ENCODE measurements around the gene CCDC88A. TPM values are rescaled to one million over a fixed set of nuclear protein-coding genes. Genes with fewer than 3 reads are reported as not detected.

CCDC88A gene
- total RNA-seq, 2 donors from 2014 or later: 49.0 to 50.4 TPM

DNA sequence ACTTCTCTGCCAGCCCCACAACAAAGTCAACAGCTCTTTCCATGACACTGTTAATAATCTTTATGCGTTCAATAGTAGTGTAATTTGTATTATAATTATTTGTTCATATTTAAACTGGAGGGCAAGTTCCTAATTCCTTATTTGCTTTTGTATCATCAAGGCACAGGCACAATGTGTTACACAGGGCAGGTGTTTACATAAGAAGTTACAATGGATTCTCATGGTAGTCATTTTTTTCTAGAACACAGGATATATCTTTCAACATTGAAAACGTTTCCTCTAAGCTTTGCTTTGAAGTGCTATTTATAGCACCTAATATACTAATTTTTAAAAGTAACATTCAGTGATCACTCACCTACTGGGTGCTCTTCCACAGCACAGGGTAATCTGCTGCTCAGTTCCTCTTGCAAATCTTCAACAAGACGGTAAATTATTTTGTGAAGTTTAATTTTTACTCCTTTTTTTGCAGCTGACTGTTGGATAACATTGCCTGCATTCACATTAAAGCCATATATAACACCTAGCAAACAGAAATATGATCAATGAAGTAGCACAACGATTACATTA is 179.9 kb downstream of the CCDC88A start:
- TF ChIP-seq CTCF (IDR thresholded peaks at IDR 0.05) (no peak), POLR2A (IDR thresholded peaks at IDR 0.05) (no peak)
- Histone ChIP-seq H3K27me3 (no peaks in the 10 kb centered on the region), H3K36me3 (replicated peaks in 1 of 2; ENCODE audit: insufficient read depth in 1 of 2, low read depth in 2 of 2) (peaks cover 0 to 28% of the 10 kb centered on the region in 2 donors), H3K27ac (no peak overlapping the region), H3K4me1 (peaks cover 9% of the 10 kb centered on the region), H3K4me3 (no peak overlapping the region), H3K9me3 (no peaks in the 10 kb centered on the region)
- no peak for ATAC-seq
- intact Hi-C loops (cut with DNase I): no loop called here
- no peak for DNase-seq
- WGBS, 2 donors: 51 to 59% methylated on average over 4 of the region's 4 CpGs

Small RNA genes lying within 50 kb of the gene (small RNA-seq; reads per million reads assigned to genes)
- not detected for gene RF00019
- gene RNU6-221P: not detected
- not detected for gene RNU6-775P

Other genes with a start within 250 kb of the CCDC88A start
- gene CLHC1, start 187.6 kb downstream of the CCDC88A start, total RNA-seq: 10 to 100 TPM in 1 of 2 donors, 1 to 10 TPM in 1; 3.3 to 19.7 TPM
- gene RPS27A, start 187.2 kb downstream of the CCDC88A start, total RNA-seq: 100 to 1,000 TPM; 489 to 703 TPM
- gene MTIF2, start 150.6 kb downstream of the CCDC88A start, total RNA-seq: 10 to 100 TPM; 14.5 to 17.9 TPM
- gene CFAP36, start 99.9 kb upstream of the CCDC88A start, total RNA-seq: 10 to 100 TPM; 10.4 to 14.5 TPM
- gene PPP4R3B, start 197.8 kb upstream of the CCDC88A start, total RNA-seq: 10 to 100 TPM; 46.4 to 50.1 TPM

Measured in body of pancreas (tissue), 4 donors.